Panc1 (cell line): ENCODE measurements around the gene PRSS21. TPM values are rescaled to one million over a fixed set of nuclear protein-coding genes. Genes with fewer than 3 reads are reported as not detected.

Source experiments
- ATAC-seq: fragments of 200-7000 bp; cut with Tn5 transposase; 2 replicates; pipeline ENCODE4 v1.9.1; 2020; ENCODE audit warnings: mild to moderate bottlenecking, moderate library complexity
- BruUV-seq: library from RNA; stranded (reverse); fragments of 400-500 nt; replicated peaks from 2 replicates; lab custom pipeline; 2021; lab: Mats Ljungman, UMichigan
- CTCF ChIA-PET: fragments of 300-600 bp; sonication (Branson Sonifier 250); formaldehyde crosslinking; loops from one replicate; lab custom pipeline; 2022; ENCODE audit warnings: antibody characterized with exemption; lab: Charles Lee
- POLR2A ChIA-PET: fragments of 300-600 bp; sonication (Branson Sonifier 250); formaldehyde crosslinking; loops from one replicate; lab custom pipeline; 2022; ENCODE audit warnings: antibody characterized with exemption; lab: Charles Lee
- DNase-seq: peaks from one replicate; pipeline ENCODE4 v3.0.0-alpha.2; 2010; ENCODE audit warnings: low read depth, low spot score
- H3K27ac ChIP-seq: 2 replicates; pipeline ENCODE4 v1.5.1; 2011; ENCODE audit warnings: mild to moderate bottlenecking, low read length, inconsistent platforms
- H3K27me3 ChIP-seq: fragments of 200-500 bp; sonication (Bioruptor generic); 2 replicates; pipeline ENCODE4 v1.6.0; 2014; ENCODE audit warnings: low read length, inconsistent platforms; ENCODE audit not compliant: control insufficient read depth, insufficient read depth
- H3K36me3 ChIP-seq: fragments of 200-500 bp; sonication (Bioruptor generic); 2 replicates; pipeline ENCODE4 v1.5.1; 2014; ENCODE audit warnings: inconsistent platforms, mild to moderate bottlenecking, low read length, moderate library complexity; ENCODE audit not compliant: control insufficient read depth, insufficient read depth
- H3K4me1 ChIP-seq: 2 replicates; pipeline ENCODE4 v1.5.1; 2011; ENCODE audit warnings: inconsistent platforms, mild to moderate bottlenecking, low read length, moderate library complexity; ENCODE audit not compliant: control insufficient read depth, insufficient read depth
- H3K4me3 ChIP-seq, 2 experiments: 2 replicates each; pipeline ENCODE4 v1.5.1; 2011 to 2012; ENCODE audit warnings: low read depth in 2 of 2, low read length in 2 of 2, mild to moderate bottlenecking in 2 of 2, inconsistent platforms in 1 of 2, moderate library complexity in 1 of 2
- H3K9me3 ChIP-seq: fragments of 200-500 bp; sonication (Bioruptor generic); 2 replicates; pipeline ENCODE4 v1.5.1; 2014; ENCODE audit warnings: low read depth, mild to moderate bottlenecking, inconsistent platforms, low read length, moderate library complexity; ENCODE audit not compliant: control insufficient read depth, insufficient read depth
- POLR2AphosphoS5 ChIP-seq: IDR thresholded peaks from 2 replicates; pipeline ENCODE4 v1.6.1; 2012; ENCODE audit warnings: mild to moderate bottlenecking, low read depth, low read length, moderate library complexity
- SIN3A ChIP-seq: IDR thresholded peaks from 2 replicates; pipeline ENCODE4 v1.6.1; 2012; ENCODE audit warnings: low read depth, mild to moderate bottlenecking, low read length, moderate library complexity, borderline replicate concordance; ENCODE audit not compliant: insufficient read depth
- TCF7L2 ChIP-seq: IDR thresholded peaks from 2 replicates; pipeline ENCODE4 v1.6.1; 2011; ENCODE audit warnings: mild to moderate bottlenecking, low read depth, low read length, inconsistent platforms
- in situ Hi-C: cut with HindIII; loops from 2 replicates; pipeline ENCODE4 v1.10.0; 2016; ENCODE audit warnings: low sequenced_read_pairs, low pct_unique_long_range_greater_than_20kb
- intact Hi-C: fragments of 100-400 bp; cut with micrococcal nuclease; formaldehyde crosslinking; loops from one replicate; pipeline ENCODE4 v1.10.0; 2022; ENCODE audit not compliant: unreplicated experiment
- total RNA-seq: library from RNA; stranded (reverse); gene quantifications from one replicate; pipeline ENCODE4 v1.2.1, GENCODE V29; 2021; ENCODE audit not compliant: unreplicated experiment
- TF ChIP-seq, protein P1 (sequence below), 2 experiments: IDR thresholded peaks; 2 replicates each; pipeline ENCODE4 v1.6.1; 2011 to 2012; ENCODE audit warnings: low read depth in 2 of 2, control low read depth in 1 of 2, low read length in 1 of 2, mild to moderate bottlenecking in 1 of 2, moderate library complexity in 1 of 2; ENCODE audit not compliant: insufficient read depth in 1 of 2
- TF ChIP-seq, protein P2 (sequence below): fragments of 450-650 bp; IDR thresholded peaks from 2 replicates; pipeline ENCODE4 v1.5.1; 2017; ENCODE audit warnings: mild to moderate bottlenecking

PRSS21 gene
- total RNA-seq, 1 experiment from 2014 or later = not detected

DNA sequence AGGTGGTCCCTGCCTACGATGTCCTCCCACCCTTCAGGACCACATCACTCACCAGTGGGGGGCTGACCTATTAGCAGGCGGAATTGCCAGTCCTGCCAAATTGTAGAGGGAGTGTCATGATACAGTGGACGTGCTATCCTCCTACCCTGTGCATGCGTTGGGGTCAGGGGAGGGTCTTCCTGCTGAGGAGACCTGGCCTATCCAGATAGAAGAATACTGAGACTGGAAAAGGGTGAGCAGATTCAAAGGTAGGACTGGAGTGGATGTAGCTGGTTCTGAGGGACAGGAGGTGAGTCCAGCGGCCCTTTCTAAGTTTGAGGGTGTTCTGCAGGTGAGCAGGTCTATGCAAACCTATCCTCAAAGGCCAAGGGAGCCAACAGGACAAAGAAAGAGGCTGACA lies 10.8 kb upstream of the PRSS21 start:
- ChIA-PET CTCF (no interaction called here), POLR2A (no interaction called here)
- Histone ChIP-seq H3K27me3 (no peaks in the 10 kb centered on the region), H3K27ac (no peak overlapping the region), H3K9me3 (peaks cover 16% of the 10 kb centered on the region; the same call in 1 of the 2 replicates), H3K4me1 (no peaks in the 10 kb centered on the region), H3K4me3 (no peak overlapping the region), H3K36me3 (no peaks in the 10 kb centered on the region)
- in situ Hi-C loops (no loop called here), intact Hi-C loops (no loop called here)
- TF ChIP-seq POLR2AphosphoS5 (no peak), SIN3A (no peak), TCF7L2 (no peak)
- TF ChIP-seq, protein P1, sequence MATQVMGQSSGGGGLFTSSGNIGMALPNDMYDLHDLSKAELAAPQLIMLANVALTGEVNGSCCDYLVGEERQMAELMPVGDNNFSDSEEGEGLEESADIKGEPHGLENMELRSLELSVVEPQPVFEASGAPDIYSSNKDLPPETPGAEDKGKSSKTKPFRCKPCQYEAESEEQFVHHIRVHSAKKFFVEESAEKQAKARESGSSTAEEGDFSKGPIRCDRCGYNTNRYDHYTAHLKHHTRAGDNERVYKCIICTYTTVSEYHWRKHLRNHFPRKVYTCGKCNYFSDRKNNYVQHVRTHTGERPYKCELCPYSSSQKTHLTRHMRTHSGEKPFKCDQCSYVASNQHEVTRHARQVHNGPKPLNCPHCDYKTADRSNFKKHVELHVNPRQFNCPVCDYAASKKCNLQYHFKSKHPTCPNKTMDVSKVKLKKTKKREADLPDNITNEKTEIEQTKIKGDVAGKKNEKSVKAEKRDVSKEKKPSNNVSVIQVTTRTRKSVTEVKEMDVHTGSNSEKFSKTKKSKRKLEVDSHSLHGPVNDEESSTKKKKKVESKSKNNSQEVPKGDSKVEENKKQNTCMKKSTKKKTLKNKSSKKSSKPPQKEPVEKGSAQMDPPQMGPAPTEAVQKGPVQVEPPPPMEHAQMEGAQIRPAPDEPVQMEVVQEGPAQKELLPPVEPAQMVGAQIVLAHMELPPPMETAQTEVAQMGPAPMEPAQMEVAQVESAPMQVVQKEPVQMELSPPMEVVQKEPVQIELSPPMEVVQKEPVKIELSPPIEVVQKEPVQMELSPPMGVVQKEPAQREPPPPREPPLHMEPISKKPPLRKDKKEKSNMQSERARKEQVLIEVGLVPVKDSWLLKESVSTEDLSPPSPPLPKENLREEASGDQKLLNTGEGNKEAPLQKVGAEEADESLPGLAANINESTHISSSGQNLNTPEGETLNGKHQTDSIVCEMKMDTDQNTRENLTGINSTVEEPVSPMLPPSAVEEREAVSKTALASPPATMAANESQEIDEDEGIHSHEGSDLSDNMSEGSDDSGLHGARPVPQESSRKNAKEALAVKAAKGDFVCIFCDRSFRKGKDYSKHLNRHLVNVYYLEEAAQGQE (IDR thresholded peaks at IDR 0.05; ENCODE audit: insufficient read depth in 1 of 2, low read depth in 2 of 2, low read length in 1 of 2) = no peak
- TF ChIP-seq, protein P2, sequence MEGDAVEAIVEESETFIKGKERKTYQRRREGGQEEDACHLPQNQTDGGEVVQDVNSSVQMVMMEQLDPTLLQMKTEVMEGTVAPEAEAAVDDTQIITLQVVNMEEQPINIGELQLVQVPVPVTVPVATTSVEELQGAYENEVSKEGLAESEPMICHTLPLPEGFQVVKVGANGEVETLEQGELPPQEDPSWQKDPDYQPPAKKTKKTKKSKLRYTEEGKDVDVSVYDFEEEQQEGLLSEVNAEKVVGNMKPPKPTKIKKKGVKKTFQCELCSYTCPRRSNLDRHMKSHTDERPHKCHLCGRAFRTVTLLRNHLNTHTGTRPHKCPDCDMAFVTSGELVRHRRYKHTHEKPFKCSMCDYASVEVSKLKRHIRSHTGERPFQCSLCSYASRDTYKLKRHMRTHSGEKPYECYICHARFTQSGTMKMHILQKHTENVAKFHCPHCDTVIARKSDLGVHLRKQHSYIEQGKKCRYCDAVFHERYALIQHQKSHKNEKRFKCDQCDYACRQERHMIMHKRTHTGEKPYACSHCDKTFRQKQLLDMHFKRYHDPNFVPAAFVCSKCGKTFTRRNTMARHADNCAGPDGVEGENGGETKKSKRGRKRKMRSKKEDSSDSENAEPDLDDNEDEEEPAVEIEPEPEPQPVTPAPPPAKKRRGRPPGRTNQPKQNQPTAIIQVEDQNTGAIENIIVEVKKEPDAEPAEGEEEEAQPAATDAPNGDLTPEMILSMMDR = no peak
- DNase-seq = no peak
- no TSS peak for BruUV-seq
- no peak; the same call in 1 of the 2 replicates for ATAC-seq

DNA sequence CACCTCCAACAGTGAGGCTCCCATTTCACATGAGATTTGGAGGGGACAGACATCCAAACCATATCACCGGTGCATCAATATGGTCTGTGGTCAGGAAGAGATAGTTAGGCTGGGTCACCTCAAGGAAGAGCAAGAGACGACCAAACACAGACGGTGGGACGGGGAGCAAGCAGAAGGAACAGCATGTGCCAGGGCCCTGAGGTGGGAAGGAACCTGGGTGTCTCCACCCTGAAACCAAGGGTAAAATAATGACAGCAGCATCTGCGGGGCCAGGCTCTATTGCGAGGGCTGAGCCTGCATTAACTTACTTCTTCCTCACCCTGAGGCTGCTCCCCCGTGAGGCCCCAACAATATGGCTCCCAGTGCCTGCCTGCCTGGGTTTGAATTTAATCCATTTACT lies 8.9 kb upstream of the PRSS21 start:
- H3K4me3 ChIP-seq = no peak overlapping the region
- no peak overlapping the region for H3K27ac ChIP-seq
- no TSS peak for BruUV-seq
- CTCF ChIA-PET = no interaction called here
- POLR2A ChIA-PET = no interaction called here
- DNase-seq (no peak), ATAC-seq (no peak)
- peaks cover 9% of the 10 kb centered on the region for H3K4me1 ChIP-seq
- peaks cover 12% of the 10 kb centered on the region; the same call in 1 of the 2 replicates for H3K9me3 ChIP-seq
- no peaks in the 10 kb centered on the region for H3K27me3 ChIP-seq
- no peaks in the 10 kb centered on the region for H3K36me3 ChIP-seq
- no peak for TF ChIP-seq SIN3A
- TF ChIP-seq TCF7L2 = no peak
- TF ChIP-seq, protein P1 (IDR thresholded peaks at IDR 0.05; ENCODE audit: insufficient read depth in 1 of 2, low read depth in 2 of 2, low read length in 1 of 2) = no peak
- TF ChIP-seq POLR2AphosphoS5 = no peak
- TF ChIP-seq, protein P2 = no peak
- intact Hi-C loops = no loop called here
- in situ Hi-C loops = no loop called here
